HepG2 (cell line): ENCODE measurements around the gene PRKACA. TPM values are rescaled to one million over a fixed set of nuclear protein-coding genes. Genes with fewer than 3 reads are reported as not detected.

Source experiments
- ESRRA ChIP-seq: sonication (generic); formaldehyde crosslinking; IDR thresholded peaks from 2 replicates; pipeline ENCODE4 v1.5.1; 2020; ENCODE audit warnings: mild to moderate bottlenecking, low read depth, missing genetic modification reagents
- FOXK2 ChIP-seq: fragments of 450-650 bp; IDR thresholded peaks from 2 replicates; pipeline ENCODE4 v1.6.1; 2016
- HOXA3 ChIP-seq: sonication (generic); formaldehyde crosslinking; IDR thresholded peaks from 2 replicates; pipeline ENCODE4 v1.5.0; 2020; ENCODE audit warnings: missing genetic modification reagents
- KMT2B ChIP-seq: IDR thresholded peaks from 2 replicates; pipeline ENCODE4 v1.6.1; 2016; ENCODE audit warnings: missing genetic modification reagents, missing compliant biosample characterization
- MAZ ChIP-seq, 2 experiments: sonication (generic) in 1 of 2; formaldehyde crosslinking in 1 of 2; IDR thresholded peaks; 2 replicates each; pipeline versions ENCODE4 v1.5.0 to v1.6.1; 2012 to 2020; ENCODE audit warnings: low read depth in 2 of 2, mild to moderate bottlenecking in 2 of 2, borderline replicate concordance in 1 of 2, improper control_type of control experiment in 1 of 2, low read length in 1 of 2, missing genetic modification reagents in 1 of 2, moderate library complexity in 1 of 2
- MXI1 ChIP-seq: IDR thresholded peaks from 3 replicates; pipeline ENCODE4 v1.6.1; 2012; ENCODE audit warnings: low read depth, low read length, inconsistent platforms, borderline replicate concordance
- MYNN ChIP-seq: sonication (generic); formaldehyde crosslinking; IDR thresholded peaks from 2 replicates; pipeline ENCODE4 v1.4.0; 2020; ENCODE audit warnings: mild to moderate bottlenecking, low read depth, missing genetic modification reagents
- RXRB ChIP-seq: IDR thresholded peaks from 2 replicates; pipeline ENCODE4 v1.6.1; 2016; ENCODE audit warnings: borderline replicate concordance, missing genetic modification reagents, missing compliant biosample characterization
- SP4 ChIP-seq: sonication (generic); formaldehyde crosslinking; IDR thresholded peaks from 2 replicates; pipeline ENCODE4 v1.8.1; 2023; ENCODE audit warnings: mild to moderate bottlenecking, missing genetic modification reagents
- SRF ChIP-seq: IDR thresholded peaks from 2 replicates; pipeline ENCODE4 v1.6.1; 2011; ENCODE audit warnings: mild to moderate bottlenecking, low read depth, low read length, moderate library complexity
- STAG1 ChIP-seq: sonication (generic); formaldehyde crosslinking; IDR thresholded peaks from 2 replicates; pipeline ENCODE4 v1.4.0; 2020; ENCODE audit warnings: missing genetic modification reagents
- ZNF10 ChIP-seq: sonication (generic); formaldehyde crosslinking; IDR thresholded peaks from 2 replicates; pipeline ENCODE4 v1.4.0; 2020; ENCODE audit warnings: mild to moderate bottlenecking, low read depth, missing genetic modification reagents, borderline replicate concordance
- ZNF225 ChIP-seq: sonication (generic); formaldehyde crosslinking; IDR thresholded peaks from 2 replicates; pipeline ENCODE4 v1.4.0; 2020; ENCODE audit warnings: mild to moderate bottlenecking, missing genetic modification reagents
- ZNF451 ChIP-seq: sonication (generic); formaldehyde crosslinking; IDR thresholded peaks from 2 replicates; pipeline ENCODE4 v1.5.0; 2020; ENCODE audit warnings: mild to moderate bottlenecking, missing genetic modification reagents
- ZNF546 ChIP-seq: sonication (generic); formaldehyde crosslinking; conservative IDR thresholded peaks from 2 replicates; pipeline ENCODE4 v1.8.1; 2023; ENCODE audit warnings: mild to moderate bottlenecking, missing genetic modification reagents
- ZNF557 ChIP-seq: sonication (generic); formaldehyde crosslinking; IDR thresholded peaks from 2 replicates; pipeline ENCODE4 v1.4.0; 2020; ENCODE audit warnings: missing genetic modification reagents
- ZNF839 ChIP-seq: sonication (generic); formaldehyde crosslinking; IDR thresholded peaks from 2 replicates; pipeline ENCODE4 v1.4.0; 2020; ENCODE audit warnings: missing genetic modification reagents, mild to moderate bottlenecking, borderline replicate concordance
- polyA plus RNA-seq, 8 experiments: library from polyadenylated mRNA; depleted of rRNA in 3 of 8; stranded (reverse) in 7 of 8; unstranded in 1 of 8; fragments of >200 nt; fragmentation: Illumina TruSeq in 4 of 8; extraction: Trizol in 4 of 8; gene quantifications; 2 replicates each; pipeline versions ENCODE4 v1.2.1 to v1.2.3, GENCODE V29; 2011 to 2016; ENCODE audit warnings: low read depth in 4 of 8, missing spikeins in 1 of 8, mixed read lengths in 1 of 8; ENCODE audit not compliant: insufficient read depth in 1 of 8
- total RNA-seq, 5 experiments: library from RNA; depleted of rRNA; stranded (reverse); fragments of >200 nt; fragmentation: Illumina TruSeq; extraction: Trizol; gene quantifications; 2 replicates each; pipeline ENCODE4 v1.2.3, GENCODE V29; 2016; ENCODE audit warnings: low read depth in 1 of 5
- TF ChIP-seq, protein P1 (sequence below): sonication (generic); formaldehyde crosslinking; IDR thresholded peaks from 2 replicates; pipeline ENCODE4 v1.4.0; 2020; ENCODE audit warnings: missing genetic modification reagents
- TF ChIP-seq, protein P2 (sequence below): IDR thresholded peaks from 2 replicates; pipeline ENCODE4 v1.6.1; 2016; ENCODE audit warnings: low read depth, control low read depth
- TF ChIP-seq, protein P3 (sequence below): conservative IDR thresholded peaks from 2 replicates; pipeline ENCODE4 v1.6.1; 2018; ENCODE audit warnings: missing genetic modification reagents
- TF ChIP-seq, protein P4 (sequence below): IDR thresholded peaks from 2 replicates; pipeline ENCODE4 v1.6.1; 2016; ENCODE audit warnings: missing genetic modification reagents, missing compliant biosample characterization
- TF ChIP-seq, protein P5 (sequence below): sonication (generic); formaldehyde crosslinking; IDR thresholded peaks from 2 replicates; pipeline ENCODE4 v1.4.0; 2020; ENCODE audit warnings: missing genetic modification reagents, borderline replicate concordance

The PRKACA gene
- total and polyA plus RNA-seq, 2 of the 13 experiments (the other 11 are each of a cell fraction or from before 2014, with no cell fraction given) = 11.0 to 18.2 TPM

DNA sequence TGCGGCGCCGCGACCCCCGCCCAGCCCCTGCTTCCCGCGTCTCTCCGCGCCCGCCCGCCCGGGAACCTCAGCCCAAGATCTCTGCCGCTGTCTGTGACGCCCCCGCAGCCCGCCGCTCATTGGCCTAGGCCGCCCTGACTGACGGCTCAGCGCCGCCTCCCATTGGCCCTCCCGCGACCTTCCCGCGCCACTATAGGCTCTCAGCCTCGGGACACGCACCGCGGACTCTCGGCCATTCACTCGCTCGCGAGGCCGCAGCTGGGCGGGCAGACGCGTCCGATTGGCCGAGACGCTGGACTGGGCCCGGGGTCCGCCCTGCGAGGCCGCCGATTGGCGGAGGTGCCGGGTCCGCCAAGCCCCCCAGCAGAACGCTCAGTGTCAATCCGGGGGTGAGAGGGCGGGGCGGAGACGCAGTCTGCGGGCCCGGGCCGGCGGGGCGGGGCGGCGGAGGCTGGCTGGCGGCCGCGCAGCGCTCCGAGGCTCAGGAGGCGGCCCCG is at the start of gene PRKACA (continued):
- TF ChIP-seq, protein P1, sequence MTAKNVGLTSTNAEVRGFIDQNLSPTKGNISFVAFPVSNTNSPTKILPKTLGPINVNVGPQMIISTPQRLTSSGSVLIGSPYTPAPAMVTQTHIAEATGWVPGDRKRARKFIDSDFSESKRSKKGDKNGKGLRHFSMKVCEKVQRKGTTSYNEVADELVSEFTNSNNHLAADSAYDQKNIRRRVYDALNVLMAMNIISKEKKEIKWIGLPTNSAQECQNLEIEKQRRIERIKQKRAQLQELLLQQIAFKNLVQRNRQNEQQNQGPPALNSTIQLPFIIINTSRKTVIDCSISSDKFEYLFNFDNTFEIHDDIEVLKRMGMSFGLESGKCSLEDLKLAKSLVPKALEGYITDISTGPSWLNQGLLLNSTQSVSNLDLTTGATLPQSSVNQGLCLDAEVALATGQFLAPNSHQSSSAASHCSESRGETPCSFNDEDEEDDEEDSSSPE (CRISPR knock-in tag) = no peak
- TF ChIP-seq MAZ (IDR thresholded peaks at IDR 0.05; ENCODE audit: borderline replicate concordance, low read depth, low read length) (peak; percentile 47; the same call in 1 of the 2 replicates), MAZ (CRISPR knock-in tag; IDR thresholded peaks at IDR 0.05; ENCODE audit: low read depth) (peak; percentile 56), ZNF557 (CRISPR knock-in tag) (no peak), ZNF546 (CRISPR knock-in tag) (no peak), MYNN (CRISPR knock-in tag) (no peak), ZNF10 (no peak), ZNF839 (CRISPR knock-in tag) (no peak), ESRRA (CRISPR knock-in tag) (no peak), SRF (no peak), RXRB (0 out of 2 replicates have a peak, but pooled peaks have one; percentile 8), STAG1 (CRISPR knock-in tag) (no peak), ZNF451 (CRISPR knock-in tag) (no peak), ZNF225 (CRISPR knock-in tag) (no peak), FOXK2 (no peak), MXI1 (peak; percentile 8; the same call in 1 of the 3 replicates), SP4 (CRISPR knock-in tag) (peak; percentile 80; the same call in 1 of the 2 replicates), KMT2B (CRISPR knock-in tag) (no peak), HOXA3 (no peak)
- TF ChIP-seq, protein P2, sequence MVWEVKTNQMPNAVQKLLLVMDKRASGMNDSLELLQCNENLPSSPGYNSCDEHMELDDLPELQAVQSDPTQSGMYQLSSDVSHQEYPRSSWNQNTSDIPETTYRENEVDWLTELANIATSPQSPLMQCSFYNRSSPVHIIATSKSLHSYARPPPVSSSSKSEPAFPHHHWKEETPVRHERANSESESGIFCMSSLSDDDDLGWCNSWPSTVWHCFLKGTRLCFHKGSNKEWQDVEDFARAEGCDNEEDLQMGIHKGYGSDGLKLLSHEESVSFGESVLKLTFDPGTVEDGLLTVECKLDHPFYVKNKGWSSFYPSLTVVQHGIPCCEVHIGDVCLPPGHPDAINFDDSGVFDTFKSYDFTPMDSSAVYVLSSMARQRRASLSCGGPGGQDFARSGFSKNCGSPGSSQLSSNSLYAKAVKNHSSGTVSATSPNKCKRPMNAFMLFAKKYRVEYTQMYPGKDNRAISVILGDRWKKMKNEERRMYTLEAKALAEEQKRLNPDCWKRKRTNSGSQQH (CRISPR knock-in tag) = no peak
- TF ChIP-seq, protein P3, sequence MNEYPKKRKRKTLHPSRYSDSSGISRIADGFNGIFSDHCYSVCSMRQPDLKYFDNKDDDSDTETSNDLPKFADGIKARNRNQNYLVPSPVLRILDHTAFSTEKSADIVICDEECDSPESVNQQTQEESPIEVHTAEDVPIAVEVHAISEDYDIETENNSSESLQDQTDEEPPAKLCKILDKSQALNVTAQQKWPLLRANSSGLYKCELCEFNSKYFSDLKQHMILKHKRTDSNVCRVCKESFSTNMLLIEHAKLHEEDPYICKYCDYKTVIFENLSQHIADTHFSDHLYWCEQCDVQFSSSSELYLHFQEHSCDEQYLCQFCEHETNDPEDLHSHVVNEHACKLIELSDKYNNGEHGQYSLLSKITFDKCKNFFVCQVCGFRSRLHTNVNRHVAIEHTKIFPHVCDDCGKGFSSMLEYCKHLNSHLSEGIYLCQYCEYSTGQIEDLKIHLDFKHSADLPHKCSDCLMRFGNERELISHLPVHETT (CRISPR knock-in tag) = peak; percentile 53; the same call in 1 of the 2 replicates
- TF ChIP-seq, protein P4, sequence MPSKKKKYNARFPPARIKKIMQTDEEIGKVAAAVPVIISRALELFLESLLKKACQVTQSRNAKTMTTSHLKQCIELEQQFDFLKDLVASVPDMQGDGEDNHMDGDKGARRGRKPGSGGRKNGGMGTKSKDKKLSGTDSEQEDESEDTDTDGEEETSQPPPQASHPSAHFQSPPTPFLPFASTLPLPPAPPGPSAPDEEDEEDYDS = peak; percentile 48; the same call in 1 of the 2 replicates
- TF ChIP-seq, protein P5, sequence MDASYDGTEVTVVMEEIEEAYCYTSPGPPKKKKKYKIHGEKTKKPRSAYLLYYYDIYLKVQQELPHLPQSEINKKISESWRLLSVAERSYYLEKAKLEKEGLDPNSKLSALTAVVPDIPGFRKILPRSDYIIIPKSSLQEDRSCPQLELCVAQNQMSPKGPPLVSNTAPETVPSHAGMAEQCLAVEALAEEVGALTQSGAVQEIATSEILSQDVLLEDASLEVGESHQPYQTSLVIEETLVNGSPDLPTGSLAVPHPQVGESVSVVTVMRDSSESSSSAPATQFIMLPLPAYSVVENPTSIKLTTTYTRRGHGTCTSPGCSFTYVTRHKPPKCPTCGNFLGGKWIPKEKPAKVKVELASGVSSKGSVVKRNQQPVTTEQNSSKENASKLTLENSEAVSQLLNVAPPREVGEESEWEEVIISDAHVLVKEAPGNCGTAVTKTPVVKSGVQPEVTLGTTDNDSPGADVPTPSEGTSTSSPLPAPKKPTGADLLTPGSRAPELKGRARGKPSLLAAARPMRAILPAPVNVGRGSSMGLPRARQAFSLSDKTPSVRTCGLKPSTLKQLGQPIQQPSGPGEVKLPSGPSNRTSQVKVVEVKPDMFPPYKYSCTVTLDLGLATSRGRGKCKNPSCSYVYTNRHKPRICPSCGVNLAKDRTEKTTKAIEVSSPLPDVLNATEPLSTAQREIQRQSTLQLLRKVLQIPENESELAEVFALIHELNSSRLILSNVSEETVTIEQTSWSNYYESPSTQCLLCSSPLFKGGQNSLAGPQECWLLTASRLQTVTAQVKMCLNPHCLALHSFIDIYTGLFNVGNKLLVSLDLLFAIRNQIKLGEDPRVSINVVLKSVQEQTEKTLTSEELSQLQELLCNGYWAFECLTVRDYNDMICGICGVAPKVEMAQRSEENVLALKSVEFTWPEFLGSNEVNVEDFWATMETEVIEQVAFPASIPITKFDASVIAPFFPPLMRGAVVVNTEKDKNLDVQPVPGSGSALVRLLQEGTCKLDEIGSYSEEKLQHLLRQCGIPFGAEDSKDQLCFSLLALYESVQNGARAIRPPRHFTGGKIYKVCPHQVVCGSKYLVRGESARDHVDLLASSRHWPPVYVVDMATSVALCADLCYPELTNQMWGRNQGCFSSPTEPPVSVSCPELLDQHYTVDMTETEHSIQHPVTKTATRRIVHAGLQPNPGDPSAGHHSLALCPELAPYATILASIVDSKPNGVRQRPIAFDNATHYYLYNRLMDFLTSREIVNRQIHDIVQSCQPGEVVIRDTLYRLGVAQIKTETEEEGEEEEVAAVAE (CRISPR knock-in tag) = 0 out of 2 replicates have a peak, but pooled peaks have one; percentile 39
